Endodermal cell (in vitro differentiated cells): ENCODE measurements around the gene HYAL1. TPM values are rescaled to one million over a fixed set of nuclear protein-coding genes. Genes with fewer than 3 reads are reported as not detected.

ENCODE experiments used
- DNase-seq: peaks from one replicate; pipeline ENCODE4 v3.0.0-alpha.2; 2017
- H3K27ac ChIP-seq: 2 replicates; pipeline ENCODE4 v1.5.1; 2013; ENCODE audit warnings: mild to moderate bottlenecking, low read depth, low read length, moderate library complexity
- H3K27me3 ChIP-seq: 2 replicates; pipeline ENCODE4 v1.6.1; 2013; ENCODE audit warnings: mild to moderate bottlenecking, low read length, moderate library complexity; ENCODE audit not compliant: insufficient read depth, control insufficient read depth, poor library complexity, severe bottlenecking
- H3K36me3 ChIP-seq: 2 replicates; pipeline ENCODE4 v1.7.0; 2013; ENCODE audit warnings: mild to moderate bottlenecking, low read length, moderate library complexity; ENCODE audit not compliant: control insufficient read depth, insufficient read depth
- H3K4me1 ChIP-seq: one replicate; pipeline ENCODE4 v1.7.0; 2013; ENCODE audit warnings: low read length; ENCODE audit not compliant: control insufficient read depth, insufficient read depth
- H3K4me3 ChIP-seq: 2 replicates; pipeline ENCODE4 v1.5.1; 2013; ENCODE audit warnings: mild to moderate bottlenecking, low read length, moderate library complexity
- H3K9ac ChIP-seq: 2 replicates; pipeline ENCODE4 v1.6.1; 2013; ENCODE audit warnings: mild to moderate bottlenecking, low read length, moderate library complexity; ENCODE audit not compliant: poor library complexity, severe bottlenecking; ENCODE audit errors: extremely low read depth
- H3K9me3 ChIP-seq: 2 replicates; pipeline ENCODE4 v1.6.1; 2013; ENCODE audit warnings: mild to moderate bottlenecking, low read length, moderate library complexity; ENCODE audit not compliant: control insufficient read depth
- H3K27ac Mint-ChIP-seq: 2 replicates; pipeline ENCODE4 v1.8.0; 2020; ENCODE audit warnings: mixed read lengths
- H3K27me3 Mint-ChIP-seq: 2 replicates; pipeline ENCODE4 v1.8.0; 2021; ENCODE audit warnings: mild to moderate bottlenecking, mixed read lengths; ENCODE audit not compliant: insufficient read depth
- H3K36me3 Mint-ChIP-seq: 2 replicates; pipeline ENCODE4 v1.8.0; 2020; ENCODE audit warnings: low read depth, mixed read lengths
- H3K4me1 Mint-ChIP-seq: 2 replicates; pipeline ENCODE4 v1.8.0; 2020; ENCODE audit warnings: mixed read lengths
- H3K4me3 Mint-ChIP-seq: 2 replicates; pipeline ENCODE4 v1.8.0; 2020; ENCODE audit warnings: mild to moderate bottlenecking, moderate library complexity, mixed read lengths
- H3K9me3 Mint-ChIP-seq: 2 replicates; pipeline ENCODE4 v1.8.0; 2020; ENCODE audit warnings: mild to moderate bottlenecking, mixed read lengths
- WGBS, 2 experiments: methylation state at CpG; one replicate each; pipeline versions ENCODE4 v1.1.5 to v1.1.7; 2013; ENCODE audit warnings: missing lambda C conversion rate in 2 of 2, mixed read lengths in 1 of 2; ENCODE audit not compliant: insufficient coverage in 1 of 2, insufficient read length in 1 of 2; 5-methylcytosine and 5-hydroxymethylcytosine counted together
- total RNA-seq, 2 donors: library from RNA; stranded (reverse); fragmentation: NEBNext Ultra II Directional in 1 of 2; extraction: Animal tissue kit (Norgen Biotek cat#: 25700) in 1 of 2; gene quantifications; 2 replicates in 1 of 2; 3 replicates in 1 of 2; pipeline ENCODE4 v1.2.1, GENCODE V29; 2021
- TF ChIP-seq, protein P1 (sequence below): fragments of 200-600 bp; sonication (generic); conservative IDR thresholded peaks from 2 replicates; pipeline ENCODE4 v1.5.0; 2021; ENCODE audit warnings: antibody characterized with exemption, mild to moderate bottlenecking

HYAL1 gene
- total RNA-seq, 2 donors from 2014 or later, result 0.92 to 1.8 TPM

DNA sequence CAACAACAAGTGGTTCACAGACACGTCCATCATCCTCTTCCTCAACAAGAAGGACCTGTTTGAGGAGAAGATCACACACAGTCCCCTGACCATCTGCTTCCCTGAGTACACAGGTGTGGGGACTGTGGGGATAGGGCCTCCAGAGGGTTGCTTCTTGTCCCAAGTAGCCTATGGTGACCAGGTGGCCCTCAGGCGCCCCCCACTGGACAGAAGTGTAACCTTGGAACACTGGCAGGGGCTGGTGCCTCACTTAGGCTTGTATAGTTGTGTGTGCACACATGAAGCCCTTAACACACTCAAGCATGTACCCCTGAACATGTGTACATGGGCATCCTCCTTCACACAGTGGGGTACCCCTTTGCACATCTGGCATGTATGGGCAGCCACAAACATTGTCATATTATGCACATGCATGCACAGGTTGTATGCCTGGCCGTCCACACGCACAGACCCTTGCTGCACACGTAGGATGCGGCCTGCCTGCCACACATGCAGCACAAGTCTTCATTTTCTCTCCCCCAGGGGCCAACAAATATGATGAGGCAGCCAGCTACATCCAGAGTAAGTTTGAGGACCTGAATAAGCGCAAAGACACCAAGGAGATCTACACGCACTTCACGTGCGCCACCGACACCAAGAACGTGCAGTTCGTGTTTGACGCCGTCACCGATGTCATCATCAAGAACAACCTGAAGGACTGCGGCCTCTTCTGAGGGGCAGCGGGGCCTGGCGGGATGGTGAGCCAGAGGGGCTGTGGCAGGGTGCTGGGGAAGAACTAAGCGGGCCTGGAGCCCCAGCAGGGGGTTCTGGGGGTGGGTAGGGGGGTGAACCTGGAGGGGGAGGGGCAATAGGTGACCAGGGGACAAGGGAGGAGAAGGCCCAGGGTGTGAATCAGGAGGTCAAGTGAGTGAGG lies 46.1 kb downstream of the HYAL1 start:
- no peaks in the 10 kb centered on the region for H3K9me3 Mint-ChIP-seq
- H3K4me3 ChIP-seq, result no peak overlapping the region
- 88 to 91% methylated on average over 6 to 20 of the region's 20 CpGs for WGBS, 2 experiments
- H3K27ac ChIP-seq, result peak overlapping the region; percentile 100
- TF ChIP-seq, protein P1, sequence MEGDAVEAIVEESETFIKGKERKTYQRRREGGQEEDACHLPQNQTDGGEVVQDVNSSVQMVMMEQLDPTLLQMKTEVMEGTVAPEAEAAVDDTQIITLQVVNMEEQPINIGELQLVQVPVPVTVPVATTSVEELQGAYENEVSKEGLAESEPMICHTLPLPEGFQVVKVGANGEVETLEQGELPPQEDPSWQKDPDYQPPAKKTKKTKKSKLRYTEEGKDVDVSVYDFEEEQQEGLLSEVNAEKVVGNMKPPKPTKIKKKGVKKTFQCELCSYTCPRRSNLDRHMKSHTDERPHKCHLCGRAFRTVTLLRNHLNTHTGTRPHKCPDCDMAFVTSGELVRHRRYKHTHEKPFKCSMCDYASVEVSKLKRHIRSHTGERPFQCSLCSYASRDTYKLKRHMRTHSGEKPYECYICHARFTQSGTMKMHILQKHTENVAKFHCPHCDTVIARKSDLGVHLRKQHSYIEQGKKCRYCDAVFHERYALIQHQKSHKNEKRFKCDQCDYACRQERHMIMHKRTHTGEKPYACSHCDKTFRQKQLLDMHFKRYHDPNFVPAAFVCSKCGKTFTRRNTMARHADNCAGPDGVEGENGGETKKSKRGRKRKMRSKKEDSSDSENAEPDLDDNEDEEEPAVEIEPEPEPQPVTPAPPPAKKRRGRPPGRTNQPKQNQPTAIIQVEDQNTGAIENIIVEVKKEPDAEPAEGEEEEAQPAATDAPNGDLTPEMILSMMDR, result peak; percentile 92
- H3K27ac Mint-ChIP-seq, result peak overlapping the region; percentile 70
- H3K9me3 ChIP-seq, result no peaks in the 10 kb centered on the region
- no peaks in the 10 kb centered on the region for H3K27me3 Mint-ChIP-seq
- H3K9ac ChIP-seq, result no peak overlapping the region
- H3K36me3 ChIP-seq, result peaks cover 47% of the 10 kb centered on the region
- H3K27me3 ChIP-seq, result no peaks in the 10 kb centered on the region
- H3K4me1 ChIP-seq, result peaks cover 7% of the 10 kb centered on the region
- DNase-seq, result peak; percentile 92
- H3K36me3 Mint-ChIP-seq, result peaks cover 39% of the 10 kb centered on the region
- H3K4me3 Mint-ChIP-seq, result no peak overlapping the region
- peaks cover 8% of the 10 kb centered on the region for H3K4me1 Mint-ChIP-seq

GRCh38 chr3:50255251-50255615 lies 48.1 kb downstream of the HYAL1 start:
- H3K27me3 Mint-ChIP-seq, result no peaks in the 10 kb centered on the region
- peaks cover 60% of the 10 kb centered on the region for H3K36me3 ChIP-seq
- no peak for DNase-seq
- H3K27me3 ChIP-seq, result no peaks in the 10 kb centered on the region
- no peak overlapping the region for H3K27ac ChIP-seq
- peak overlapping the region; percentile 77 for H3K27ac Mint-ChIP-seq
- H3K4me3 ChIP-seq, result no peak overlapping the region
- TF ChIP-seq, protein P1, result no peak
- H3K4me1 ChIP-seq, result no peaks in the 10 kb centered on the region
- no peak overlapping the region for H3K9ac ChIP-seq
- no peaks in the 10 kb centered on the region for H3K9me3 ChIP-seq
- peaks cover 48% of the 10 kb centered on the region for H3K36me3 Mint-ChIP-seq
- no peaks in the 10 kb centered on the region for H3K9me3 Mint-ChIP-seq
- H3K4me1 Mint-ChIP-seq, result peaks cover 4% of the 10 kb centered on the region
- H3K4me3 Mint-ChIP-seq, result no peak overlapping the region
- whole genome bisulfite sequencing, 2 experiments, result 96 to 100% methylated on average over 3 to 9 of the region's 9 CpGs

DNA sequence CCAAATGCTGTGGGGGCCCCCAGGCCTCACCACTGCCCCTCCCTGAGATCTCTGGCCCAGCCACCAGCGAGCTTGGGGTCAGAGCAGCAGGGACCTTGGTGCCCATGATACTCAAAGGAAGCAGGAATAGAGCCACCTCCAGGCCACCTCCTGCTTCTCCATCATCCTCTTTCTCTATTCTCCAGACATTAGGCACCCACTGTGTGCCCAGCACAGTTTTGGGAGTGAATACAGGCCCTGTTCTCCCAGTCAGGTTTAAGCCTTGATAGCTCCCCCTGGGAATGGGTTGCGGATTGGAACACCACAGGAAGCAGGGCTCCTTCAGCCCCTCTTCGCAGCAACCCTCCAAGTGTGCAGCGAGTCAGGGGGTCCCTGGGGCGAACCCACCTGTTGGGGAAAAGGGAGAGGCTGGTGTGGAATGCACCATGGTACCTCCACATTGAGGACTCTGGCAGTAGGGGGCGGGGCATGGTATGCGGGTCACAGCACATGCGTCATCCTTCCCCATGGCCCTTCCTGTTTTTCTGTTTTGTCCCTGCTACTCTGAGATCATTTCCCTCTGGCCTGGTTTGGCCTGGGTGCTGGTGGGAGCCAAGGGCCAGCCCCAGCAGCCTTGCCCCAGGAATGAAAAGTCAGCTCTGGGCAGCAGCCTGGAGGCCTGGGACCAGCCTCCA lies 48.7 kb downstream of the HYAL1 start:
- WGBS, 2 experiments, result 92 to 94% methylated on average over 6 to 8 of the region's 8 CpGs
- no peak overlapping the region for H3K4me3 Mint-ChIP-seq
- peaks cover 49% of the 10 kb centered on the region for H3K36me3 Mint-ChIP-seq
- Histone ChIP-seq H3K9ac (no peak overlapping the region), H3K36me3 (peaks cover 60% of the 10 kb centered on the region), H3K4me1 (no peaks in the 10 kb centered on the region), H3K27ac (peak overlapping the region; percentile 38), H3K9me3 (no peaks in the 10 kb centered on the region), H3K27me3 (no peaks in the 10 kb centered on the region), H3K4me3 (no peak overlapping the region)
- TF ChIP-seq, protein P1, result no peak
- peak; percentile 80 for DNase-seq
- H3K4me1 Mint-ChIP-seq, result peaks cover 4% of the 10 kb centered on the region
- H3K27me3 Mint-ChIP-seq, result no peaks in the 10 kb centered on the region
- H3K27ac Mint-ChIP-seq, result peak overlapping the region; percentile 77
- H3K9me3 Mint-ChIP-seq, result no peaks in the 10 kb centered on the region
